Panc1 (cell line): ENCODE results near the gene MRLN. TPM values are rescaled to one million over a fixed set of nuclear protein-coding genes. Genes with fewer than 3 reads are reported as not detected.

Experiments used
- ATAC-seq: fragments of 200-7000 bp; cut with Tn5 transposase; 2 replicates; pipeline ENCODE4 v1.9.1; 2020; ENCODE audit warnings: mild to moderate bottlenecking, moderate library complexity
- Bru-seq: library from RNA; stranded (reverse); fragments of 400-500 nt; gene quantifications from one replicate; lab custom pipeline; 2021; lab: Mats Ljungman, UMichigan
- BruChase-seq, 2 experiments: library from RNA; stranded (reverse); fragments of 400-500 nt; gene quantifications; one replicate each; lab custom pipeline; 2021; lab: Mats Ljungman, UMichigan
- BruUV-seq: library from RNA; stranded (reverse); fragments of 400-500 nt; replicated peaks from 2 replicates; lab custom pipeline; 2021; lab: Mats Ljungman, UMichigan
- CTCF ChIA-PET: fragments of 300-600 bp; sonication (Branson Sonifier 250); formaldehyde crosslinking; loops from one replicate; lab custom pipeline; 2022; ENCODE audit warnings: antibody characterized with exemption; lab: Charles Lee
- POLR2A ChIA-PET: fragments of 300-600 bp; sonication (Branson Sonifier 250); formaldehyde crosslinking; loops from one replicate; lab custom pipeline; 2022; ENCODE audit warnings: antibody characterized with exemption; lab: Charles Lee
- DNase-seq: peaks from one replicate; pipeline ENCODE4 v3.0.0-alpha.2; 2010; ENCODE audit warnings: low read depth, low spot score
- H3K27ac ChIP-seq: 2 replicates; pipeline ENCODE4 v1.5.1; 2011; ENCODE audit warnings: mild to moderate bottlenecking, low read length, inconsistent platforms
- H3K27me3 ChIP-seq: fragments of 200-500 bp; sonication (Bioruptor generic); 2 replicates; pipeline ENCODE4 v1.6.0; 2014; ENCODE audit warnings: low read length, inconsistent platforms; ENCODE audit not compliant: control insufficient read depth, insufficient read depth
- H3K36me3 ChIP-seq: fragments of 200-500 bp; sonication (Bioruptor generic); 2 replicates; pipeline ENCODE4 v1.5.1; 2014; ENCODE audit warnings: inconsistent platforms, mild to moderate bottlenecking, low read length, moderate library complexity; ENCODE audit not compliant: control insufficient read depth, insufficient read depth
- H3K4me1 ChIP-seq: 2 replicates; pipeline ENCODE4 v1.5.1; 2011; ENCODE audit warnings: inconsistent platforms, mild to moderate bottlenecking, low read length, moderate library complexity; ENCODE audit not compliant: control insufficient read depth, insufficient read depth
- H3K4me3 ChIP-seq, 2 experiments: 2 replicates each; pipeline ENCODE4 v1.5.1; 2011 to 2012; ENCODE audit warnings: low read depth in 2 of 2, low read length in 2 of 2, mild to moderate bottlenecking in 2 of 2, inconsistent platforms in 1 of 2, moderate library complexity in 1 of 2
- H3K9me3 ChIP-seq: fragments of 200-500 bp; sonication (Bioruptor generic); 2 replicates; pipeline ENCODE4 v1.5.1; 2014; ENCODE audit warnings: low read depth, mild to moderate bottlenecking, inconsistent platforms, low read length, moderate library complexity; ENCODE audit not compliant: control insufficient read depth, insufficient read depth
- POLR2AphosphoS5 ChIP-seq: IDR thresholded peaks from 2 replicates; pipeline ENCODE4 v1.6.1; 2012; ENCODE audit warnings: mild to moderate bottlenecking, low read depth, low read length, moderate library complexity
- SIN3A ChIP-seq: IDR thresholded peaks from 2 replicates; pipeline ENCODE4 v1.6.1; 2012; ENCODE audit warnings: low read depth, mild to moderate bottlenecking, low read length, moderate library complexity, borderline replicate concordance; ENCODE audit not compliant: insufficient read depth
- TCF7L2 ChIP-seq: IDR thresholded peaks from 2 replicates; pipeline ENCODE4 v1.6.1; 2011; ENCODE audit warnings: mild to moderate bottlenecking, low read depth, low read length, inconsistent platforms
- in situ Hi-C: cut with HindIII; loops from 2 replicates; pipeline ENCODE4 v1.10.0; 2016; ENCODE audit warnings: low sequenced_read_pairs, low pct_unique_long_range_greater_than_20kb
- intact Hi-C: fragments of 100-400 bp; cut with micrococcal nuclease; formaldehyde crosslinking; loops from one replicate; pipeline ENCODE4 v1.10.0; 2022; ENCODE audit not compliant: unreplicated experiment
- long read RNA-seq: library from polyadenylated mRNA; unstranded; transcript quantifications from one replicate; pipeline ENCODE4 v2.0.0, GENCODE V29; 2021; ENCODE audit not compliant: unreplicated experiment
- polyA plus RNA-seq: library from polyadenylated mRNA; unstranded; fragments of >200 nt; gene quantifications from one replicate; pipeline ENCODE4 v1.2.1, GENCODE V29; 2012; ENCODE audit warnings: missing spikeins; ENCODE audit not compliant: insufficient read length
- total RNA-seq: library from RNA; stranded (reverse); gene quantifications from one replicate; pipeline ENCODE4 v1.2.1, GENCODE V29; 2021; ENCODE audit not compliant: unreplicated experiment
- TF ChIP-seq, protein P1 (sequence below): fragments of 450-650 bp; IDR thresholded peaks from 2 replicates; pipeline ENCODE4 v1.5.1; 2017; ENCODE audit warnings: mild to moderate bottlenecking
- TF ChIP-seq, protein P2 (sequence below), 2 experiments: IDR thresholded peaks; 2 replicates each; pipeline ENCODE4 v1.6.1; 2011 to 2012; ENCODE audit warnings: low read depth in 2 of 2, control low read depth in 1 of 2, low read length in 1 of 2, mild to moderate bottlenecking in 1 of 2, moderate library complexity in 1 of 2; ENCODE audit not compliant: insufficient read depth in 1 of 2

The MRLN gene
- total RNA-seq: not detected
- polyA plus RNA-seq: not detected
- Bru-seq, nascent RNA: percentile 14 among the genes with signal in this experiment
- BruChase-seq, experiment 1, labeled RNA remaining after a 2-hour chase: percentile 19 among the genes with signal in this experiment
- BruChase-seq, experiment 2, labeled RNA remaining after a 6-hour chase: percentile 12 among the genes with signal in this experiment
- long read RNA-seq: 0 reads

DNA sequence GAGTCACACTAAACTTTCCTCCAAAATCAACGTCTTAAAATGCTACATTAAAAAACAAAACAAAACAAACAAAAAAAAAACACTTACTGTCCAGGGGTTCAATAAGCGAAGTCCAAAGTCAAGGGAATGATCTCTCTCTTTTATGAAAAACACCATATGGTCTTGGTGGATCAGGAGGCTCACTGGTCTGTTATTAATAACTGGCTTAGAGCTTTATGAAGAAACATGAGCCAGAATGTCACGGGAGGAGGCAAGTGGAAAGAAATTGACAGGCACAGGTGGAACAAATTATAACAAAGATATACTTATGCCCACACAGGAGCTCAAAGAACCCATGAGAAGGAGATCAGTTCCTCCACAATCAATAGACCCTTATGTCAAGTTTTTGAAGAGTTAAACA, at the start of gene MRLN:
Gene MRLN, minus strand, starts transcription at position 189 of the 400 bp plus-strand sequence.
- in situ Hi-C loops (no loop called here), intact Hi-C loops (no loop called here)
- ATAC-seq: no peak

DNA sequence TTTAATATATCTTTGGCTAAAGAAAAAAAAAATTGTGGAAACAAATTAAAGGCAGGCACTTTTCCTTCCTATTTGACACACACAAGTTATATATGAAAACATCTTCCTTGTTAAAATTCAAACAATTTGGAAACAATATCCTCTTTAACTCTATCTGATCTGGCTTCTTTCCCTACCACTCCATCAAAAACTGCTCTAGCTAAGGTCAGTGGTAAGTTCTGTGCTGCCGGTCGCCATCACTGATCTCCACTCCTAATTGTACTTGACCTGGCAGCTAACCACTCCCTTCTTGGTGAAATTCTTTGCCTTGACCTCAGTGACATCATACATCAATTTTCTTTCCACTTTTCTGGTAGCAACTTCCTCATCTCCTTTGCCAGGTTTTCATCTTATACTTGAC, 47.9 kb upstream of the MRLN start:
- H3K4me1 ChIP-seq: no peaks in the 10 kb centered on the region
- no peak for ATAC-seq
- peaks cover 17% of the 10 kb centered on the region for H3K36me3 ChIP-seq
- TF ChIP-seq POLR2AphosphoS5 (no peak), TCF7L2 (no peak), SIN3A (no peak)
- TF ChIP-seq, protein P1, sequence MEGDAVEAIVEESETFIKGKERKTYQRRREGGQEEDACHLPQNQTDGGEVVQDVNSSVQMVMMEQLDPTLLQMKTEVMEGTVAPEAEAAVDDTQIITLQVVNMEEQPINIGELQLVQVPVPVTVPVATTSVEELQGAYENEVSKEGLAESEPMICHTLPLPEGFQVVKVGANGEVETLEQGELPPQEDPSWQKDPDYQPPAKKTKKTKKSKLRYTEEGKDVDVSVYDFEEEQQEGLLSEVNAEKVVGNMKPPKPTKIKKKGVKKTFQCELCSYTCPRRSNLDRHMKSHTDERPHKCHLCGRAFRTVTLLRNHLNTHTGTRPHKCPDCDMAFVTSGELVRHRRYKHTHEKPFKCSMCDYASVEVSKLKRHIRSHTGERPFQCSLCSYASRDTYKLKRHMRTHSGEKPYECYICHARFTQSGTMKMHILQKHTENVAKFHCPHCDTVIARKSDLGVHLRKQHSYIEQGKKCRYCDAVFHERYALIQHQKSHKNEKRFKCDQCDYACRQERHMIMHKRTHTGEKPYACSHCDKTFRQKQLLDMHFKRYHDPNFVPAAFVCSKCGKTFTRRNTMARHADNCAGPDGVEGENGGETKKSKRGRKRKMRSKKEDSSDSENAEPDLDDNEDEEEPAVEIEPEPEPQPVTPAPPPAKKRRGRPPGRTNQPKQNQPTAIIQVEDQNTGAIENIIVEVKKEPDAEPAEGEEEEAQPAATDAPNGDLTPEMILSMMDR: no peak
- TF ChIP-seq, protein P2, sequence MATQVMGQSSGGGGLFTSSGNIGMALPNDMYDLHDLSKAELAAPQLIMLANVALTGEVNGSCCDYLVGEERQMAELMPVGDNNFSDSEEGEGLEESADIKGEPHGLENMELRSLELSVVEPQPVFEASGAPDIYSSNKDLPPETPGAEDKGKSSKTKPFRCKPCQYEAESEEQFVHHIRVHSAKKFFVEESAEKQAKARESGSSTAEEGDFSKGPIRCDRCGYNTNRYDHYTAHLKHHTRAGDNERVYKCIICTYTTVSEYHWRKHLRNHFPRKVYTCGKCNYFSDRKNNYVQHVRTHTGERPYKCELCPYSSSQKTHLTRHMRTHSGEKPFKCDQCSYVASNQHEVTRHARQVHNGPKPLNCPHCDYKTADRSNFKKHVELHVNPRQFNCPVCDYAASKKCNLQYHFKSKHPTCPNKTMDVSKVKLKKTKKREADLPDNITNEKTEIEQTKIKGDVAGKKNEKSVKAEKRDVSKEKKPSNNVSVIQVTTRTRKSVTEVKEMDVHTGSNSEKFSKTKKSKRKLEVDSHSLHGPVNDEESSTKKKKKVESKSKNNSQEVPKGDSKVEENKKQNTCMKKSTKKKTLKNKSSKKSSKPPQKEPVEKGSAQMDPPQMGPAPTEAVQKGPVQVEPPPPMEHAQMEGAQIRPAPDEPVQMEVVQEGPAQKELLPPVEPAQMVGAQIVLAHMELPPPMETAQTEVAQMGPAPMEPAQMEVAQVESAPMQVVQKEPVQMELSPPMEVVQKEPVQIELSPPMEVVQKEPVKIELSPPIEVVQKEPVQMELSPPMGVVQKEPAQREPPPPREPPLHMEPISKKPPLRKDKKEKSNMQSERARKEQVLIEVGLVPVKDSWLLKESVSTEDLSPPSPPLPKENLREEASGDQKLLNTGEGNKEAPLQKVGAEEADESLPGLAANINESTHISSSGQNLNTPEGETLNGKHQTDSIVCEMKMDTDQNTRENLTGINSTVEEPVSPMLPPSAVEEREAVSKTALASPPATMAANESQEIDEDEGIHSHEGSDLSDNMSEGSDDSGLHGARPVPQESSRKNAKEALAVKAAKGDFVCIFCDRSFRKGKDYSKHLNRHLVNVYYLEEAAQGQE (IDR thresholded peaks at IDR 0.05; ENCODE audit: insufficient read depth in 1 of 2, low read depth in 2 of 2, low read length in 1 of 2): no peak
- no peak for DNase-seq
- ChIA-PET CTCF (no interaction called here), POLR2A (no interaction called here)
- no peak overlapping the region for H3K27ac ChIP-seq
- no TSS peak for BruUV-seq
- H3K4me3 ChIP-seq: no peak overlapping the region
- H3K27me3 ChIP-seq: no peaks in the 10 kb centered on the region
- no peaks in the 10 kb centered on the region for H3K9me3 ChIP-seq
- in situ Hi-C loops: no loop called here
- intact Hi-C loops: no loop called here

More for the DNA sequence above, at the start of gene MRLN:
- Histone ChIP-seq H3K9me3 (no peaks in the 10 kb centered on the region), H3K27me3 (peaks cover 7% of the 10 kb centered on the region; the same call in 1 of the 2 replicates), H3K27ac (no peak within 1 kb of the TSS), H3K4me3 (no peak within 1 kb of the TSS), H3K36me3 (no peaks in the 10 kb centered on the region), H3K4me1 (no peaks in the 10 kb centered on the region)
- ChIA-PET POLR2A (no interaction called here), CTCF (no interaction called here)
- TF ChIP-seq, protein P1: no peak
- TF ChIP-seq, protein P2 (IDR thresholded peaks at IDR 0.05; ENCODE audit: insufficient read depth in 1 of 2, low read depth in 2 of 2, low read length in 1 of 2): no peak
- TF ChIP-seq TCF7L2 (no peak), SIN3A (no peak), POLR2AphosphoS5 (no peak)
- BruUV-seq: no TSS peak
- no peak for DNase-seq
